PC-9 (cell line): Measurements from ENCODE around the gene RAB5B. TPM values are rescaled to one million over a fixed set of nuclear protein-coding genes. Genes with fewer than 3 reads are reported as not detected.

Source experiments
- BruUV-seq: library from RNA; stranded (reverse); fragments of 400-500 nt; replicated peaks from 2 replicates; lab custom pipeline; 2021; lab: Mats Ljungman, UMichigan
- CTCF ChIA-PET: fragments of 300-600 bp; sonication (Branson Sonifier 250); formaldehyde crosslinking; loops from one replicate; lab custom pipeline; 2022; ENCODE audit warnings: antibody characterized with exemption; lab: Charles Lee
- POLR2A ChIA-PET: fragments of 300-600 bp; sonication (Branson Sonifier 250); formaldehyde crosslinking; loops from one replicate; lab custom pipeline; 2022; ENCODE audit warnings: antibody characterized with exemption; ENCODE audit not compliant: unreplicated experiment; lab: Charles Lee
- DNase-seq, 2 experiments: peaks; one replicate each; pipeline versions ENCODE4 v3.0.0 to v3.0.0-alpha.2; 2015 to 2022; ENCODE audit warnings: mixed read lengths in 1 of 2
- H2AFZ ChIP-seq: fragments of 200-600 bp; sonication (generic); 2 replicates; pipeline ENCODE4 v1.8.1; 2017; ENCODE audit warnings: antibody characterized with exemption
- H3F3A ChIP-seq: fragments of 200-600 bp; sonication (generic); 2 replicates; pipeline ENCODE4 v1.8.1; 2017; ENCODE audit warnings: antibody characterized with exemption, mild to moderate bottlenecking, low read depth; ENCODE audit not compliant: insufficient read depth
- H3K27ac ChIP-seq: fragments of 200-600 bp; sonication (generic); 2 replicates; pipeline ENCODE4 v1.6.1; 2016; ENCODE audit warnings: mixed run types
- H3K27me3 ChIP-seq: fragments of 200-600 bp; sonication (generic); 2 replicates; pipeline ENCODE4 v1.6.1; 2016; ENCODE audit warnings: low read depth, mixed run types; ENCODE audit not compliant: insufficient read depth
- H3K36me3 ChIP-seq: fragments of 200-600 bp; sonication (generic); 2 replicates; pipeline ENCODE4 v1.6.1; 2016; ENCODE audit warnings: low read depth, mixed run types
- H3K4me1 ChIP-seq: fragments of 200-600 bp; sonication (generic); replicated peaks from 2 replicates; pipeline ENCODE4 v1.6.1; 2016; ENCODE audit warnings: mixed run types; ENCODE audit not compliant: insufficient read depth
- H3K4me2 ChIP-seq: fragments of 200-600 bp; sonication (generic); 2 replicates; pipeline ENCODE4 v1.6.1; 2017; ENCODE audit warnings: mixed run types
- H3K4me3 ChIP-seq: fragments of 200-600 bp; sonication (generic); 2 replicates; pipeline ENCODE4 v1.6.1; 2016; ENCODE audit warnings: mixed run types
- H3K79me2 ChIP-seq: fragments of 200-600 bp; sonication (generic); 2 replicates; pipeline ENCODE4 v1.6.1; 2017; ENCODE audit warnings: low read depth, mixed run types
- H3K9me2 ChIP-seq: fragments of 200-600 bp; sonication (generic); 2 replicates; pipeline ENCODE4 v1.8.1; 2017; ENCODE audit warnings: mild to moderate bottlenecking; ENCODE audit not compliant: insufficient read depth
- H3K9me3 ChIP-seq: fragments of 200-600 bp; sonication (generic); 2 replicates; pipeline ENCODE4 v1.8.1; 2016; ENCODE audit warnings: low read depth; ENCODE audit not compliant: insufficient read depth
- H4K20me1 ChIP-seq: fragments of 200-600 bp; sonication (generic); 2 replicates; pipeline ENCODE4 v1.8.1; 2017; ENCODE audit not compliant: insufficient read depth
- CTCF ChIP-seq: fragments of 200-600 bp; sonication (generic); conservative IDR thresholded peaks from 2 replicates; pipeline ENCODE4 v1.6.1; 2017; ENCODE audit warnings: mixed run types, antibody characterized with exemption, mild to moderate bottlenecking, moderate library complexity
- EZH2 ChIP-seq: fragments of 200-600 bp; sonication (generic); IDR thresholded peaks from 2 replicates; pipeline ENCODE4 v1.8.0; 2017; ENCODE audit warnings: antibody characterized with exemption, low read depth
- intact Hi-C: fragments of 100-400 bp; cut with micrococcal nuclease; formaldehyde crosslinking; loops from one replicate; pipeline ENCODE4 v1.10.0; 2022; ENCODE audit not compliant: unreplicated experiment
- total RNA-seq: library from RNA; stranded (reverse); gene quantifications from 2 replicates; pipeline ENCODE4 v1.2.3, GENCODE V29; 2021

The RAB5B gene
- total RNA-seq, 1 experiment from 2014 or later: 122 TPM

- H3K27me3 ChIP-seq: no peaks in the 10 kb centered on the region
- peaks cover 19% of the 10 kb centered on the region for H3F3A ChIP-seq
- no peak for DNase-seq
- peak overlapping the region; percentile 86 for H3K27ac ChIP-seq
- peaks cover 9% of the 10 kb centered on the region; the same call in 1 of the 2 replicates for H3K36me3 ChIP-seq
- TSS peak; percentile 84 for BruUV-seq
- no peaks in the 10 kb centered on the region for H4K20me1 ChIP-seq
- peaks cover 46% of the 10 kb centered on the region for H3K79me2 ChIP-seq
- peak overlapping the region; percentile 88 for H3K4me2 ChIP-seq
- H3K9me3 ChIP-seq: no peaks in the 10 kb centered on the region
- intact Hi-C loops: loop anchor here (1.0 to 5.0 kb wide), 3 partner anchors 42 to 156 kb away; partner anchors contain the start of genes DGKA, RPL41, SARNP and ZC3H10
- peak overlapping the region; percentile 58 for H3K4me3 ChIP-seq
- H2AFZ ChIP-seq: peak overlapping the region; percentile 72
- H3K4me1 ChIP-seq: peaks cover 31% of the 10 kb centered on the region
- H3K9me2 ChIP-seq: no peaks in the 10 kb centered on the region
- no peak for TF ChIP-seq CTCF
- TF ChIP-seq EZH2: no peak
- CTCF ChIA-PET: interaction anchor here (0.6 to 1.7 kb wide), 5 partner anchors 24 to 258 kb away, joined by 3 to 10 read pairs (median 4); partner anchors contain the start of genes ORMDL2, SARNP and SUOX
- POLR2A ChIA-PET: interaction anchor here (0.6 to 1.4 kb wide), 10 partner anchors 9 to 348 kb away, joined by 3 to 13 read pairs (median 4); partner anchors contain the start of genes DNAJC14, ESYT1, ORMDL2 and SARNP
Measured at GRCh38 chr12:55972911-55973598, 823 bp upstream of the RAB5B start.

GRCh38 chr12:55974308-55974730 lies 441 bp downstream of the RAB5B start:
- Histone ChIP-seq H3K36me3 (no peaks in the 10 kb centered on the region), H3F3A (peaks cover 28% of the 10 kb centered on the region), H3K4me3 (peak overlapping the region; percentile 93), H3K4me2 (peak overlapping the region; percentile 90), H3K4me1 (peaks cover 27% of the 10 kb centered on the region), H3K9me3 (no peaks in the 10 kb centered on the region), H3K27ac (peak overlapping the region; percentile 70), H2AFZ (peak overlapping the region; percentile 74), H3K27me3 (no peaks in the 10 kb centered on the region), H3K9me2 (no peaks in the 10 kb centered on the region), H4K20me1 (no peaks in the 10 kb centered on the region), H3K79me2 (peaks cover 46% of the 10 kb centered on the region)
- ChIA-PET CTCF (interaction anchor here (0.6 to 1.7 kb wide), 7 partner anchors 16 to 297 kb away, joined by 3 to 10 read pairs (median 3); partner anchors contain the start of gene SUOX), POLR2A (interaction anchor here (0.6 to 1.9 kb wide), 9 partner anchors 17 to 261 kb away, joined by 3 to 13 read pairs (median 6); partner anchors contain the start of genes DNAJC14, ESYT1, ORMDL2 and SARNP)
- intact Hi-C loops: loop anchor here (1.0 to 5.0 kb wide), 2 partner anchors 18 to 143 kb away; partner anchors contain the start of genes RPL41 and ZC3H10
- BruUV-seq: no TSS peak
- no peak for TF ChIP-seq CTCF
- no peak for TF ChIP-seq EZH2
- peak; percentile 45 to 55 for DNase-seq

- intact Hi-C loops: no loop called here
- BruUV-seq: no TSS peak
- Histone ChIP-seq H4K20me1 (0 out of 2 replicates have a peak, but pooled peaks cover 5% of the 10 kb centered on the region), H2AFZ (no peak overlapping the region), H3F3A (peaks cover 34% of the 10 kb centered on the region), H3K9me3 (no peaks in the 10 kb centered on the region), H3K27ac (no peak overlapping the region), H3K4me2 (no peak overlapping the region), H3K79me2 (peaks cover 51% of the 10 kb centered on the region), H3K27me3 (no peaks in the 10 kb centered on the region), H3K4me3 (no peak overlapping the region), H3K36me3 (0 out of 2 replicates have a peak, but pooled peaks cover 6% of the 10 kb centered on the region), H3K4me1 (peaks cover 24% of the 10 kb centered on the region), H3K9me2 (no peaks in the 10 kb centered on the region)
- DNase-seq: no peak
- CTCF ChIA-PET: no interaction called here
- POLR2A ChIA-PET: no interaction called here
- TF ChIP-seq EZH2 (no peak), CTCF (no peak)
Measured at GRCh38 chr12:55978393-55978792, 4.5 kb downstream of the RAB5B start.
